SK-N-SH (cell line): ENCODE measurements around the gene RADIL. TPM values are rescaled to one million over a fixed set of nuclear protein-coding genes. Genes with fewer than 3 reads are reported as not detected.

Source experiments
- CTCF ChIA-PET: fragments of 300-600, 350-600 bp; formaldehyde crosslinking; extraction: SDS; loops from one replicate; lab custom pipeline; 2021; lab: Yijun Ruan, JAX
- POLR2A ChIA-PET: fragments of 350-600 bp; sonication (Branson Sonifier 250); formaldehyde crosslinking; extraction: SDS; loops from one replicate; lab custom pipeline; 2020; ENCODE audit warnings: antibody characterized with exemption, inconsistent platforms; lab: Yijun Ruan, JAX
- DNase-seq: peaks from one replicate; pipeline ENCODE4 v3.0.0; 2012
- H2AFZ ChIP-seq: fragments of 200-600 bp; sonication (generic); 2 replicates; pipeline ENCODE4 v1.8.1; 2016; ENCODE audit warnings: antibody characterized with exemption, mild to moderate bottlenecking, low read depth
- H3F3A ChIP-seq: fragments of 200-600 bp; sonication (generic); replicated peaks from 2 replicates; pipeline ENCODE3; 2016; ENCODE audit warnings: antibody characterized with exemption, mild to moderate bottlenecking; ENCODE audit not compliant: insufficient read depth
- H3K27ac ChIP-seq, 2 experiments: fragments of 200-500 bp in 1 of 2; fragments of 200-600 bp in 1 of 2; sonication (Bioruptor generic) in 1 of 2; sonication (generic), shearing (Covaris generic) in 1 of 2; 2 replicates each; pipeline versions ENCODE4 v1.5.1 to v1.6.1; 2014 to 2016; ENCODE audit warnings: low read depth in 2 of 2, inconsistent platforms in 1 of 2, low read length in 1 of 2, mild to moderate bottlenecking in 1 of 2, mixed read lengths in 1 of 2
- H3K27me3 ChIP-seq: fragments of 200-600 bp; sonication (generic), shearing (Covaris generic); 2 replicates; pipeline ENCODE4 v1.6.1; 2016; ENCODE audit warnings: mixed run types; ENCODE audit not compliant: insufficient read depth
- H3K36me3 ChIP-seq, 2 experiments: fragments of 200-500 bp in 1 of 2; fragments of 200-600 bp in 1 of 2; sonication (Bioruptor generic) in 1 of 2; sonication (generic) in 1 of 2; replicated peaks in 1 of 2; 2 replicates each; pipeline versions ENCODE3 to v1.5.1; 2014 to 2016; ENCODE audit warnings: low read length in 1 of 2, mild to moderate bottlenecking in 1 of 2; ENCODE audit not compliant: insufficient read depth in 2 of 2, control insufficient read depth in 1 of 2
- H3K4me1 ChIP-seq, 2 experiments: fragments of 200-500 bp in 1 of 2; fragments of 200-600 bp in 1 of 2; sonication (Bioruptor generic) in 1 of 2; sonication (generic), shearing (Covaris generic) in 1 of 2; 2 replicates each; pipeline versions ENCODE4 v1.5.1 to v1.6.1; 2014 to 2016; ENCODE audit warnings: low read depth in 1 of 2, low read length in 1 of 2, mixed run types in 1 of 2; ENCODE audit not compliant: insufficient read depth in 2 of 2, control insufficient read depth in 1 of 2
- H3K4me2 ChIP-seq: fragments of 200-600 bp; sonication (generic), shearing (Covaris generic); 2 replicates; pipeline ENCODE4 v1.6.1; 2017; ENCODE audit warnings: mixed run types
- H3K4me3 ChIP-seq, 2 experiments: fragments of 200-500 bp in 1 of 2; fragments of 200-600 bp in 1 of 2; sonication (Bioruptor generic) in 1 of 2; sonication (generic), shearing (Covaris generic) in 1 of 2; 2 replicates each; pipeline versions ENCODE4 v1.5.1 to v1.8.1; 2014 to 2016; ENCODE audit warnings: low read depth in 2 of 2, inconsistent platforms in 1 of 2, low read length in 1 of 2, mild to moderate bottlenecking in 1 of 2, mixed read lengths in 1 of 2, moderate library complexity in 1 of 2
- H3K79me2 ChIP-seq: fragments of 200-600 bp; sonication (generic); 2 replicates; pipeline ENCODE4 v1.8.1; 2017; ENCODE audit warnings: mild to moderate bottlenecking; ENCODE audit not compliant: insufficient read depth
- H3K9ac ChIP-seq: fragments of 200-600 bp; sonication (generic); 2 replicates; pipeline ENCODE4 v1.6.1; 2017; ENCODE audit warnings: mixed run types
- H3K9me2 ChIP-seq: fragments of 200-600 bp; sonication (generic); 2 replicates; pipeline ENCODE4 v1.6.1; 2017; ENCODE audit warnings: mixed run types
- H3K9me3 ChIP-seq: fragments of 200-600 bp; sonication (generic); 2 replicates; pipeline ENCODE4 v1.6.1; 2017; ENCODE audit warnings: mixed run types, mild to moderate bottlenecking, moderate library complexity
- H4K20me1 ChIP-seq: fragments of 200-600 bp; sonication (generic); 2 replicates; pipeline ENCODE4 v1.6.1; 2017; ENCODE audit warnings: mild to moderate bottlenecking, mixed run types; ENCODE audit not compliant: insufficient read depth
- CHD2 ChIP-seq: fragments of 150-350 bp; IDR thresholded peaks from 2 replicates; pipeline ENCODE4 v1.6.1; 2018; ENCODE audit warnings: low read length; ENCODE audit not compliant: partially characterized antibody
- CTCF ChIP-seq: fragments of 200-600 bp; sonication (generic); IDR thresholded peaks from 2 replicates; pipeline ENCODE4 v1.6.1; 2017; ENCODE audit warnings: antibody characterized with exemption, mild to moderate bottlenecking, moderate library complexity
- FOXJ3 ChIP-seq: sonication (generic); formaldehyde crosslinking; IDR thresholded peaks from 2 replicates; pipeline ENCODE4 v1.5.1; 2020; ENCODE audit warnings: mild to moderate bottlenecking, missing genetic modification reagents
- FOXM1 ChIP-seq: IDR thresholded peaks from 2 replicates; pipeline ENCODE4 v1.4.0; 2012; ENCODE audit warnings: low read depth, mild to moderate bottlenecking
- GABPA ChIP-seq: IDR thresholded peaks from 2 replicates; pipeline ENCODE4 v1.4.0; 2012; ENCODE audit warnings: low read depth, mild to moderate bottlenecking
- GATA2 ChIP-seq: sonication (generic); formaldehyde crosslinking; IDR thresholded peaks from 2 replicates; pipeline ENCODE4 v1.5.0; 2020; ENCODE audit warnings: mild to moderate bottlenecking, missing genetic modification reagents
- MEF2A ChIP-seq: IDR thresholded peaks from 2 replicates; pipeline ENCODE4 v1.4.0; 2012; ENCODE audit warnings: low read depth, borderline replicate concordance
- NFIC ChIP-seq: IDR thresholded peaks from 2 replicates; pipeline ENCODE4 v1.4.0; 2012; ENCODE audit warnings: borderline replicate concordance
- RAD21 ChIP-seq: IDR thresholded peaks from 2 replicates; pipeline ENCODE4 v1.6.1; 2012; ENCODE audit warnings: mild to moderate bottlenecking, low read length
- RCOR1 ChIP-seq: fragments of 150-350 bp; IDR thresholded peaks from 2 replicates; pipeline ENCODE4 v1.6.1; 2017; ENCODE audit warnings: antibody characterized with exemption, low read length
- SIN3A ChIP-seq: IDR thresholded peaks from 2 replicates; pipeline ENCODE4 v1.6.1; 2012; ENCODE audit warnings: low read depth, mild to moderate bottlenecking, low read length, moderate library complexity, borderline replicate concordance
- SMC3 ChIP-seq: IDR thresholded peaks from 2 replicates; pipeline ENCODE4 v1.6.1; 2012; ENCODE audit warnings: low read depth, low read length, improper control_type of control experiment
- TEAD4 ChIP-seq: IDR thresholded peaks from 2 replicates; pipeline ENCODE4 v1.4.0; 2012; ENCODE audit warnings: mild to moderate bottlenecking, borderline replicate concordance; ENCODE audit not compliant: insufficient read depth
- WGBS: methylation state at CpG from one replicate; pipeline ENCODE4 v1.1.6; 2017; ENCODE audit warnings: low lambda C conversion rate; 5-methylcytosine and 5-hydroxymethylcytosine counted together
- polyA plus RNA-seq, 3 experiments: library from polyadenylated mRNA; depleted of rRNA; stranded (reverse); fragments of >200 nt; gene quantifications; 2 replicates each; pipeline ENCODE4 v1.2.3, GENCODE V29; 2012
- TF ChIP-seq, protein P1 (sequence below): IDR thresholded peaks from 2 replicates; pipeline ENCODE4 v1.4.0; 2012; ENCODE audit warnings: low read depth, borderline replicate concordance
- TF ChIP-seq, protein P2 (sequence below): fragments of 150-350 bp; IDR thresholded peaks from 2 replicates; pipeline ENCODE4 v1.6.1; 2017; ENCODE audit warnings: antibody characterized with exemption, low read length, low read depth, borderline replicate concordance
- TF ChIP-seq, protein P3 (sequence below): IDR thresholded peaks from 2 replicates; pipeline ENCODE4; 2012

RADIL gene
- polyA plus RNA-seq, 1 of the 3 experiments (the other 2 are of a cell fraction): 4.3 TPM

- H3K27me3 ChIP-seq: no peaks in the 10 kb centered on the region
- 69% methylated on average over 11 of the region's 11 CpGs for WGBS
- ChIA-PET CTCF (interaction anchor here (0.7 to 5.7 kb wide), 3 partner anchors 12 to 66 kb away, joined by 3 to 50 read pairs (median 3); partner anchors contain the start of gene RADIL), POLR2A (no interaction called here)
- no peaks in the 10 kb centered on the region for H3K79me2 ChIP-seq
- H2AFZ ChIP-seq: no peak overlapping the region
- no peaks in the 10 kb centered on the region for H3F3A ChIP-seq
- no peaks in the 10 kb centered on the region for H3K9me2 ChIP-seq
- no peaks in the 10 kb centered on the region for H3K4me1 ChIP-seq
- H3K27ac ChIP-seq: no peak overlapping the region
- no peak overlapping the region for H3K4me2 ChIP-seq
- no peak for DNase-seq
- H3K4me3 ChIP-seq: no peak overlapping the region
- H3K9ac ChIP-seq: no peak overlapping the region
- H3K9me3 ChIP-seq: no peaks in the 10 kb centered on the region
- H4K20me1 ChIP-seq: no peaks in the 10 kb centered on the region
- TF ChIP-seq GATA2 (CRISPR knock-in tag) (no peak), CTCF (no peak), GABPA (no peak), SMC3 (no peak), SIN3A (no peak), RAD21 (no peak), FOXJ3 (CRISPR knock-in tag) (no peak), TEAD4 (no peak), FOXM1 (no peak), RCOR1 (no peak), CHD2 (no peak), NFIC (no peak), MEF2A (no peak)
- TF ChIP-seq, protein P1, sequence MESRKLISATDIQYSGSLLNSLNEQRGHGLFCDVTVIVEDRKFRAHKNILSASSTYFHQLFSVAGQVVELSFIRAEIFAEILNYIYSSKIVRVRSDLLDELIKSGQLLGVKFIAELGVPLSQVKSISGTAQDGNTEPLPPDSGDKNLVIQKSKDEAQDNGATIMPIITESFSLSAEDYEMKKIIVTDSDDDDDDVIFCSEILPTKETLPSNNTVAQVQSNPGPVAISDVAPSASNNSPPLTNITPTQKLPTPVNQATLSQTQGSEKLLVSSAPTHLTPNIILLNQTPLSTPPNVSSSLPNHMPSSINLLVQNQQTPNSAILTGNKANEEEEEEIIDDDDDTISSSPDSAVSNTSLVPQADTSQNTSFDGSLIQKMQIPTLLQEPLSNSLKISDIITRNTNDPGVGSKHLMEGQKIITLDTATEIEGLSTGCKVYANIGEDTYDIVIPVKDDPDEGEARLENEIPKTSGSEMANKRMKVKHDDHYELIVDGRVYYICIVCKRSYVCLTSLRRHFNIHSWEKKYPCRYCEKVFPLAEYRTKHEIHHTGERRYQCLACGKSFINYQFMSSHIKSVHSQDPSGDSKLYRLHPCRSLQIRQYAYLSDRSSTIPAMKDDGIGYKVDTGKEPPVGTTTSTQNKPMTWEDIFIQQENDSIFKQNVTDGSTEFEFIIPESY: no peak
- TF ChIP-seq, protein P2, sequence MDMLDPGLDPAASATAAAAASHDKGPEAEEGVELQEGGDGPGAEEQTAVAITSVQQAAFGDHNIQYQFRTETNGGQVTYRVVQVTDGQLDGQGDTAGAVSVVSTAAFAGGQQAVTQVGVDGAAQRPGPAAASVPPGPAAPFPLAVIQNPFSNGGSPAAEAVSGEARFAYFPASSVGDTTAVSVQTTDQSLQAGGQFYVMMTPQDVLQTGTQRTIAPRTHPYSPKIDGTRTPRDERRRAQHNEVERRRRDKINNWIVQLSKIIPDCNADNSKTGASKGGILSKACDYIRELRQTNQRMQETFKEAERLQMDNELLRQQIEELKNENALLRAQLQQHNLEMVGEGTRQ: no peak
- TF ChIP-seq, protein P3, sequence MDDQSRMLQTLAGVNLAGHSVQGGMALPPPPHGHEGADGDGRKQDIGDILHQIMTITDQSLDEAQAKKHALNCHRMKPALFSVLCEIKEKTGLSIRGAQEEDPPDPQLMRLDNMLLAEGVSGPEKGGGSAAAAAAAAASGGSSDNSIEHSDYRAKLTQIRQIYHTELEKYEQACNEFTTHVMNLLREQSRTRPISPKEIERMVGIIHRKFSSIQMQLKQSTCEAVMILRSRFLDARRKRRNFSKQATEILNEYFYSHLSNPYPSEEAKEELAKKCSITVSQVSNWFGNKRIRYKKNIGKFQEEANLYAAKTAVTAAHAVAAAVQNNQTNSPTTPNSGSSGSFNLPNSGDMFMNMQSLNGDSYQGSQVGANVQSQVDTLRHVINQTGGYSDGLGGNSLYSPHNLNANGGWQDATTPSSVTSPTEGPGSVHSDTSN: no peak
- no peaks in the 10 kb centered on the region for H3K36me3 ChIP-seq
Measured at GRCh38 chr7:4895766-4896165, 12.2 kb upstream of the RADIL start.
